ENCODE results near the gene C13orf46. TPM values are rescaled to one million over a fixed set of nuclear protein-coding genes. Genes with fewer than 3 reads are reported as not detected.

Gene C13orf46
- polyA plus RNA-seq, 3 donors, result 0.06 to 0.18 (median 0.15) TPM

- DNase-seq, result no peak
These were observed 1.2 kb downstream of the C13orf46 start for GRCh38 chr13:113972451-113973217.

GRCh38 chr13:113971471-113972231 lies 2.2 kb downstream of the C13orf46 start:
- DNase-seq, result no peak

- DNase-seq, result no peak
These were observed 2.9 kb downstream of the C13orf46 start for GRCh38 chr13:113970810-113971470.

GRCh38 chr13:113969973-113970611 lies 3.8 kb downstream of the C13orf46 start:
- no peak for DNase-seq

GRCh38 chr13:113969311-113969972 lies 4.4 kb downstream of the C13orf46 start:
- no peak for DNase-seq

GRCh38 chr13:113968463-113969310 lies 5.2 kb downstream of the C13orf46 start:
- DNase-seq, result no peak

- no peak for DNase-seq
These were observed 6.0 kb downstream of the C13orf46 start for GRCh38 chr13:113967729-113968462.

- DNase-seq, result no peak
These were observed 6.6 kb downstream of the C13orf46 start for GRCh38 chr13:113967206-113967720.

- DNase-seq, result no peak
These were observed 7.7 kb downstream of the C13orf46 start for GRCh38 chr13:113965968-113966884.

- DNase-seq, result no peak
These were observed 8.4 kb downstream of the C13orf46 start for GRCh38 chr13:113965383-113965874.

- DNase-seq, result no peak
These were observed 9.5 kb downstream of the C13orf46 start for GRCh38 chr13:113964251-113964995.

- no peak for DNase-seq
These were observed 10.5 kb downstream of the C13orf46 start for GRCh38 chr13:113963376-113963775.

- DNase-seq, result no peak
These were observed 10.9 kb downstream of the C13orf46 start for GRCh38 chr13:113962975-113963374.

- no peak for DNase-seq
These were observed 11.5 kb downstream of the C13orf46 start for GRCh38 chr13:113962386-113962785.

GRCh38 chr13:113960276-113960948 lies 13.5 kb downstream of the C13orf46 start:
- no peak for DNase-seq

GRCh38 chr13:113959198-113959597 lies 14.7 kb downstream of the C13orf46 start:
- no peak for DNase-seq

- DNase-seq, result no peak
These were observed 15.5 kb downstream of the C13orf46 start for GRCh38 chr13:113958373-113958772.

Measured in renal pelvis (tissue), 4 donors.